Ovary (tissue), 9 donors: ENCODE results near the gene CHSY3. TPM values are rescaled to one million over a fixed set of nuclear protein-coding genes. Genes with fewer than 3 reads are reported as not detected.

Experiments
- DNase-seq, 5 donors: peaks; one replicate each; pipeline ENCODE4 v3.0.0-alpha.2; 2019 to 2020
- H3K27ac ChIP-seq, 2 donors: fragments of 200-600 bp; one replicate each; pipeline versions ENCODE4 v1.5.1 to v1.8.0; 2019 to 2022
- H3K27me3 ChIP-seq: fragments of 200-600 bp; one replicate; pipeline ENCODE4 v1.8.0; 2022
- H3K36me3 ChIP-seq: fragments of 200-600 bp; sonication (generic); one replicate; pipeline ENCODE4 v1.5.1; 2019
- H3K4me1 ChIP-seq: one replicate; pipeline ENCODE4 v1.8.1; 2013; ENCODE audit warnings: mild to moderate bottlenecking, moderate library complexity; ENCODE audit not compliant: insufficient read depth
- H3K4me3 ChIP-seq: fragments of 200-600 bp; sonication (generic); one replicate; pipeline ENCODE4 v1.5.1; 2017
- H3K9me3 ChIP-seq, 2 donors: fragments of 200-600 bp in 1 of 2; sonication (generic) in 1 of 2; one replicate each; pipeline versions ENCODE4 v1.5.1 to v1.8.1; 2013 to 2019; ENCODE audit warnings: mild to moderate bottlenecking in 1 of 2, moderate library complexity in 1 of 2
- CTCF ChIP-seq, 3 donors: fragments of 450-650 bp in 2 of 3; fragments of 200-600 bp in 1 of 3; IDR thresholded peaks; one replicate each; pipeline versions ENCODE4 v1.5.1 to v1.8.0; 2016 to 2022; ENCODE audit warnings: antibody characterized with exemption in 3 of 3, mild to moderate bottlenecking in 1 of 3
- EP300 ChIP-seq: sonication (generic); formaldehyde crosslinking; IDR thresholded peaks from one replicate; pipeline ENCODE4 v1.6.1; 2017; ENCODE audit warnings: antibody characterized with exemption
- POLR2A ChIP-seq: fragments of 450-650 bp; IDR thresholded peaks from one replicate; pipeline ENCODE4 v1.6.1; 2017; ENCODE audit warnings: antibody characterized with exemption, mild to moderate bottlenecking, moderate library complexity
- WGBS, 3 donors: extraction: QIAGEN DNeasy Blood & Tissue Kit in 1 of 3; methylation state at CpG; one replicate each; pipeline versions ENCODE4 v1.1.5 to v1.1.7; 2013 to 2017; 5-methylcytosine and 5-hydroxymethylcytosine counted together
- intact Hi-C, 4 donors: fragments of 100-400 bp; cut with DNase I; formaldehyde crosslinking; loops; one replicate each; pipeline versions ENCODE4 v1.11.0 to v1.15.1; 2022 to 2023
- polyA plus RNA-seq, 2 donors: library from polyadenylated mRNA; stranded (reverse); fragments of 200-250 nt in 1 of 2; fragments of 350-450 nt in 1 of 2; fragmentation: Illumina TruSeq in 1 of 2; extraction: RNeasy Lipid Tissue Mini Kit (QIAGEN cat#74804) in 1 of 2; gene quantifications; one replicate each; pipeline ENCODE4 v1.2.3, GENCODE V29; 2013 to 2014
- total RNA-seq, 7 donors: library from RNA; depleted of rRNA in 2 of 7; stranded (reverse); fragments of >200 nt in 2 of 7; fragmentation: NEBNext Ultra II Directional in 3 of 7; extraction: Animal tissue kit (Norgen Biotek cat#: 25700) in 3 of 7; gene quantifications; one replicate each; pipeline versions ENCODE4 v1.1.0 to v1.2.4, GENCODE V29; 2016 to 2023
- donor health status: DM: no; HTN: no; CAD: no; lungs with moderate emphysema.
- donor health status: DM: no; HTN: no; CAD: no.
- donor health status: Bipolar disorder and iron deficiency.
- donor health status: DM: yes; HTN: yes; CAD: no.
- donor health status: DM: no; HTN: no; CAD: no.
- donor health status: DM: yes; HTN: yes; CAD: no.

Gene CHSY3
- total and polyA plus RNA-seq, 9 donors = 0.13 to 5.5 (median 0.74) TPM

- Histone ChIP-seq H3K9me3 (no peaks in the 10 kb centered on the region), H3K27ac (no peak overlapping the region), H3K27me3 (no peaks in the 10 kb centered on the region), H3K4me1 (no peaks in the 10 kb centered on the region), H3K36me3 (no peaks in the 10 kb centered on the region), H3K4me3 (no peak overlapping the region)
- TF ChIP-seq CTCF (IDR thresholded peaks at IDR 0.05) = no peak
- no peak for TF ChIP-seq POLR2A
- no peak for TF ChIP-seq EP300
- intact Hi-C loops = no loop called here
- no peak for DNase-seq
Measured at GRCh38 chr5:130110328-130110727, 206.1 kb downstream of the CHSY3 start.

GRCh38 chr5:130111746-130112145 is 207.5 kb downstream of the CHSY3 start:
- no peak for DNase-seq
- WGBS, 3 donors = 82 to 90% (median 86%) methylated on average over 3 of the region's 3 CpGs
- TF ChIP-seq CTCF (IDR thresholded peaks at IDR 0.05) = no peak
- no peak for TF ChIP-seq EP300
- no peak for TF ChIP-seq POLR2A

GRCh38 chr5:130112246-130112645 is 208.0 kb downstream of the CHSY3 start:
- no peak overlapping the region for H3K27ac ChIP-seq
- H3K4me3 ChIP-seq = no peak overlapping the region
- no peak for DNase-seq
- H3K4me1 ChIP-seq = no peaks in the 10 kb centered on the region
- H3K36me3 ChIP-seq = no peaks in the 10 kb centered on the region
- TF ChIP-seq CTCF (IDR thresholded peaks at IDR 0.05) = no peak
- no peak for TF ChIP-seq POLR2A
- TF ChIP-seq EP300 = no peak
- no peaks in the 10 kb centered on the region for H3K9me3 ChIP-seq
- intact Hi-C loops = no loop called here
- WGBS, 3 donors = 91% methylated on average over 4 of the region's 4 CpGs
- H3K27me3 ChIP-seq = no peaks in the 10 kb centered on the region

More at GRCh38 chr5:130111746-130112145, 207.5 kb downstream of the CHSY3 start:
- no peak overlapping the region for H3K27ac ChIP-seq
- no peaks in the 10 kb centered on the region for H3K4me1 ChIP-seq
- H3K9me3 ChIP-seq = no peaks in the 10 kb centered on the region
- intact Hi-C loops = no loop called here
- no peaks in the 10 kb centered on the region for H3K36me3 ChIP-seq
- no peaks in the 10 kb centered on the region for H3K27me3 ChIP-seq
- H3K4me3 ChIP-seq = no peak overlapping the region

GRCh38 chr5:130115686-130116085 is 211.4 kb downstream of the CHSY3 start:
- WGBS, 3 donors = 90 to 91% (median 90%) methylated on average over 8 of the region's 8 CpGs
- intact Hi-C loops = no loop called here
- Histone ChIP-seq H3K4me3 (no peak overlapping the region), H3K27ac (no peak overlapping the region), H3K27me3 (no peaks in the 10 kb centered on the region), H3K4me1 (no peaks in the 10 kb centered on the region), H3K9me3 (no peaks in the 10 kb centered on the region), H3K36me3 (no peaks in the 10 kb centered on the region)
- TF ChIP-seq CTCF (IDR thresholded peaks at IDR 0.05) (no peak), EP300 (no peak)
- DNase-seq = no peak

- no peak for DNase-seq
- TF ChIP-seq CTCF (IDR thresholded peaks at IDR 0.05) (no peak), EP300 (no peak), POLR2A (no peak)
- Histone ChIP-seq H3K4me3 (no peak overlapping the region), H3K27me3 (no peaks in the 10 kb centered on the region), H3K27ac (no peak overlapping the region), H3K9me3 (no peaks in the 10 kb centered on the region), H3K4me1 (no peaks in the 10 kb centered on the region), H3K36me3 (no peaks in the 10 kb centered on the region)
- intact Hi-C loops = no loop called here
- 28 to 39% (median 31%) methylated on average over 5 of the region's 5 CpGs for WGBS, 3 donors
Measured at GRCh38 chr5:130116462-130116861, 212.2 kb downstream of the CHSY3 start.
